Immature natural killer cell (primary cell): ENCODE results near the gene RAMP3. TPM values are rescaled to one million over a fixed set of nuclear protein-coding genes. Genes with fewer than 3 reads are reported as not detected.

ENCODE experiments used
- DNase-seq, 3 donors: peaks; one replicate each; pipeline ENCODE4 v3.0.0; 2022; ENCODE audit warnings: mixed read lengths in 1 of 3
- H3K27ac Mint-ChIP-seq, 6 donors: one replicate each; pipeline ENCODE4 v1.8.0; 2020; ENCODE audit warnings: mixed read lengths in 6 of 6, mild to moderate bottlenecking in 5 of 6, inconsistent platforms in 4 of 6, moderate library complexity in 3 of 6
- H3K27me3 Mint-ChIP-seq, 3 donors: one replicate each; pipeline ENCODE4 v1.8.0; 2020 to 2021; ENCODE audit warnings: low read depth in 3 of 3, mild to moderate bottlenecking in 3 of 3, mixed read lengths in 3 of 3, moderate library complexity in 3 of 3, inconsistent platforms in 1 of 3
- H3K36me3 Mint-ChIP-seq, 3 donors: one replicate each; pipeline ENCODE4 v1.8.0; 2020; ENCODE audit warnings: mixed read lengths in 3 of 3, inconsistent platforms in 2 of 3, mild to moderate bottlenecking in 2 of 3
- H3K4me1 Mint-ChIP-seq, 2 donors: one replicate each; pipeline ENCODE4 v1.8.0; 2020; ENCODE audit warnings: inconsistent platforms in 2 of 2, mild to moderate bottlenecking in 2 of 2, mixed read lengths in 2 of 2, moderate library complexity in 1 of 2
- H3K4me3 Mint-ChIP-seq, 5 donors: one replicate each; pipeline ENCODE4 v1.8.0; 2020; ENCODE audit warnings: mild to moderate bottlenecking in 5 of 5, mixed read lengths in 5 of 5, inconsistent platforms in 3 of 5, moderate library complexity in 3 of 5
- H3K9me3 Mint-ChIP-seq, 6 donors: one replicate each; pipeline ENCODE4 v1.8.0; 2020; ENCODE audit warnings: mild to moderate bottlenecking in 6 of 6, mixed read lengths in 6 of 6, inconsistent platforms in 4 of 6, moderate library complexity in 3 of 6
- polyA plus RNA-seq, 3 donors: library from polyadenylated mRNA; unstranded; fragments of 300-500 nt; fragmentation: Illumina TruSeq; gene quantifications; one replicate each; pipeline ENCODE4 v1.2.3, GENCODE V29; 2021

The RAMP3 gene
- polyA plus RNA-seq, 3 donors from 2014 or later, result not detected

DNA sequence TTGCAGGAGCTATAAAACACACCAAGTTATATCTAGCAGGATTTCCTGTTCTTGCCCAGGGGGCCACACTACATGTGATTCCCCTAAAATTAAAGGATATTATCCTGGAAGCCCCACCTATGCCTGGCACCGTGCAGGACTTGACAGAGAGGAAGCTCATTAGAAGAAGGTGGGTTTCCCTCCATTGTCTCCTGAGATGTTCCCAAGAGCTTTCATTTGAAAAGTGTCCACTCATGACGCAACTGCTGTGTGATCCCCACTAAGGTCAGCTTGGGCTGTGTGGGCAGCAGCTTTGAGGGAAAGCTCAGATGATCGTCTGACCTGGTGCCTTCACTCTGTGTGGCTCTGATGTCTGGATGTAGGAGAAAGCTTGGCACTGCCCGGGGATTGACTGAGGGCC lies 53.5 kb downstream of the RAMP3 start:
- peaks cover 0 to 1% (median 0%) of the 10 kb centered on the region in 6 donors for H3K9me3 Mint-ChIP-seq
- H3K36me3 Mint-ChIP-seq, result no peaks in the 10 kb centered on the region
- DNase-seq, result no peak
- H3K4me3 Mint-ChIP-seq, result no peak overlapping the region
- H3K4me1 Mint-ChIP-seq, result no peaks in the 10 kb centered on the region
- H3K27ac Mint-ChIP-seq, result no peak overlapping the region
- H3K27me3 Mint-ChIP-seq, result peaks cover 4 to 14% (median 4%) of the 10 kb centered on the region in 3 donors

DNA sequence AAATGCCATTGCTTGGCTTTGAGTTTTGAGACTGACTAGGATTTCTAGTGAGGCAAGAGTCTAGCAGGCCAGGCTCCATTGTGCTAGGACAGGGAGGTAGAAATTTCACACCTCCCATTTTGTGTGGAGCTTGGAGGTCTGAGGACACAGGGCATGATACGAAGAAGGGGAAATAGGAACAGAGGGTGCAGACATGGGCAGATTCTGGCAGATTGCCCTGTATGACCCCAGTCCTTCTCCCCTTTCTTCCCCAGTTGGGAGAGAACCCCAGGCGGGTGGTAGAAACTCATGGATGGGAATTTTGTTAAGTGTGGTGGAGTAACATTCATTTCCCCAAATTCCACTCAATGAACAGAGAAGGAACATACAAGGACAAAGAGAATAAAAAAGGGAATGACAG lies 54.4 kb downstream of the RAMP3 start:
- no peak overlapping the region for H3K27ac Mint-ChIP-seq
- peaks cover 1 to 10% (median 4%) of the 10 kb centered on the region in 3 donors for H3K27me3 Mint-ChIP-seq
- peaks cover 0 to 1% (median 0%) of the 10 kb centered on the region in 6 donors for H3K9me3 Mint-ChIP-seq
- H3K4me3 Mint-ChIP-seq, result no peak overlapping the region
- no peak for DNase-seq
- H3K4me1 Mint-ChIP-seq, result no peaks in the 10 kb centered on the region
- H3K36me3 Mint-ChIP-seq, result no peaks in the 10 kb centered on the region

DNA sequence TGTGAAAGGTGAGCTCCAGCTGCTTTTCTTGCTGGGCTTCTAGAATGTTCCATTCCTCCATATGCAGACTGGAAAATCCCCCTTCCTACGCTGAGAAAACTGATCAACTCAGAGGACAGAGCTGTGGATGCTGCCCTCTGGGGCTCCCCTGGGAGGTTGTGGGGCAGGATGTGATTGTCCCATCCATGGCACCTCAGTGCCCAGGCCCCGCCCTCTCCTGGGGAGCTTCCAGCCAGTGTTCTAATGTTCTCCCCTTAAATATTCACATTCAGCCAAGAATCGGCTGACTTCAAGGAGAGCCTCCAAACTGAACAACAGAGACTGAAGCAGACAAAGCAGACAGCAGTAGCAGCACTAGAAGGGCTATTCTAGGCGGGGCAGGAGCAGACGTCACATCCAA lies 55.0 kb downstream of the RAMP3 start:
- DNase-seq, result no peak
- Mint-ChIP-seq H3K4me1 (no peaks in the 10 kb centered on the region), H3K4me3 (no peak overlapping the region), H3K27me3 (peaks cover 1 to 10% (median 4%) of the 10 kb centered on the region in 3 donors), H3K36me3 (no peaks in the 10 kb centered on the region), H3K27ac (no peak overlapping the region), H3K9me3 (peaks cover 0 to 1% (median 0%) of the 10 kb centered on the region in 6 donors)

DNA sequence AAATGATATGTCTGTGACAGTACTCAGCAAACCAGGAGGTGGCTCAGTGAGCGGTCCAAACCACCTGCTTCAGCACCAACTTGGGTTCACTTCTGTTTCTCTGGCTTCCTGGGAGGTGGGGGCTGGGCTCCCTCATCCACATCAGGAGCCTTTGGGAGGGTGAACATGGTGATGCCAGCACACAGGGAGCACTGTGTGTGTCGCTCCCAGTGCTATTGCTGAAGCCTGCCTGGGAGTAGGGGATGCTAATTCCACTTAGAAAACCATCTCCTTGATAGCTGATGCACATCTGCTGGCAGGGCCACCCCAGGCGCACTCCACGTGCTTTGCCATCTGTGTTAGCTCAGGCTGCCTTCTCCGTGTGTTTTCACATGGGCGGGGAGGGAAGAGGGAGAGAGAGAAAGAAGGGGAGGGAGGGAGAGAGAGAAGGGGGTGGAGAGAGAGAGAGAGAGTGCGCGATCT lies 58.0 kb downstream of the RAMP3 start:
- Mint-ChIP-seq H3K4me3 (no peak overlapping the region), H3K27me3 (peaks cover 1 to 8% (median 4%) of the 10 kb centered on the region in 3 donors), H3K4me1 (no peaks in the 10 kb centered on the region), H3K27ac (no peak overlapping the region), H3K9me3 (no peaks in the 10 kb centered on the region), H3K36me3 (no peaks in the 10 kb centered on the region)
- no peak for DNase-seq

DNA sequence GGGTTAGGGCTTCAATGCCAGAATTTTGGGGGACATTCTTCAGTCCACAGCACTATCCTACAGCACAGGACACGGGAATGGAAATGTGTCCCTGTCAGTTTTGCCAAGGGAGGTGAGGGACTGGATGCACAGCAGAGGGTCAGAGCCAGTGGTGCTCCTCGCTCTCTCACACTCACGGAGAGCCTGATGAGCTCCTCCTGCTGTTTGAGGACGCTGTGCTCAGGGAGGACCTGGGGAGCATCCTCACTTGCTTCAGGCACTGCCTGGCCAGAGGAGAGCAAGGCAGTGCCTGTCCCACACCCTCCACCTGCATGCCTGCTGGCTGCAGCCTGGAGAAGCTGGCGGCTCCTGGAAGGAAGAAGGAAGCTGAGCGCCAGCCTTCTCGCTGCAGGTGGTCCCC lies 58.6 kb downstream of the RAMP3 start:
- H3K4me3 Mint-ChIP-seq, result no peak overlapping the region
- H3K4me1 Mint-ChIP-seq, result no peaks in the 10 kb centered on the region
- H3K9me3 Mint-ChIP-seq, result no peaks in the 10 kb centered on the region

DNA sequence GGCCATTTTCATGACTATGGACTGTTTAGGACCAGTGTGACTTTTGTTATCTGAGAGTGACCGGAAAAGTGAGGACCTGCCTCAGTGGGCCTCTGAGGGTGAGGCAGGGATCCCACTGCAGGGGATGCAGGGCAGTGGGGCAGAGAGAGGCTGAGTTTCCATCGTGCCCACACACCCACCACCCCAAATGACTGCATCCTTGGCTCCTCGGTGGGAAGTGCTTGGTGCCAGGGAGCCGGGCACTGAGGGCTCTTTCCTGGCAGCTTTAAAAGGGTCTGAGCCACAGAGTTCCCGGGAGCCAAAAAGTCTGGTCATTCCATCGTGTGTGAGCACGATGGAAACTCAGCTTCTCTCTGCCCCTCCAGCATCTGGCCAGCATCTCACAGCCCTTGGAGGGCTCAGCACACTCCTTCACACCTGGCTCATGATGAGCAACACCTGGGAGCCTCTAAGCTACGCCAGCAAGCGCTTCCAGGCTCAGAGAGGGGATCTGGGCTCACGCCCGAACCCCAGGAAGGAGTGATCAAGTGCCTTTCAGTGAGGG lies 59.1 kb downstream of the RAMP3 start:
- Mint-ChIP-seq H3K4me1 (no peaks in the 10 kb centered on the region), H3K27ac (no peak overlapping the region), H3K27me3 (peaks cover 1 to 10% (median 4%) of the 10 kb centered on the region in 3 donors), H3K9me3 (no peaks in the 10 kb centered on the region), H3K4me3 (no peak overlapping the region), H3K36me3 (no peaks in the 10 kb centered on the region)
- no peak for DNase-seq

More for the DNA sequence above, 58.6 kb downstream of the RAMP3 start:
- H3K36me3 Mint-ChIP-seq, result no peaks in the 10 kb centered on the region
- no peak overlapping the region for H3K27ac Mint-ChIP-seq
- DNase-seq, result no peak
- peaks cover 1 to 10% (median 4%) of the 10 kb centered on the region in 3 donors for H3K27me3 Mint-ChIP-seq

DNA sequence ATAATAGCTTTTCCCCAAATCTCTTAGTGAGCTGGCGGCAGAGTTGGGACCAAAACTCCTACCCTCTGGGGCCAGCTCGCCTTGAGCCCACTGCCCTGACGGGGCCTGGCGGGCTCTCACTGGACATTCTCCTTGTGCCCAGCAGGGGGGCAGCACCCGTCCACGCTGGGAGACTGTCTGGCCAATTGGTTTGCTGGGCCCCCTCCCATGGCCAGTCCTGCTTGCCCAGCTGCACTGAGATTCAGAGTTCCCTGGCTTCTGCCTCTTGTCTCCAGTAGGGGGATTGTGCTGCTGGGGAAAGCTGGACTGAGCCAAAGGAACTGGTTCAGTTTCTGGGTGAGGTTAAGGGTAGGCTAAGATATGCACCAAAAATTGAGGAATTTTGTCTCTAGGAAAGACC lies 59.8 kb downstream of the RAMP3 start:
- no peaks in the 10 kb centered on the region for H3K9me3 Mint-ChIP-seq

DNA sequence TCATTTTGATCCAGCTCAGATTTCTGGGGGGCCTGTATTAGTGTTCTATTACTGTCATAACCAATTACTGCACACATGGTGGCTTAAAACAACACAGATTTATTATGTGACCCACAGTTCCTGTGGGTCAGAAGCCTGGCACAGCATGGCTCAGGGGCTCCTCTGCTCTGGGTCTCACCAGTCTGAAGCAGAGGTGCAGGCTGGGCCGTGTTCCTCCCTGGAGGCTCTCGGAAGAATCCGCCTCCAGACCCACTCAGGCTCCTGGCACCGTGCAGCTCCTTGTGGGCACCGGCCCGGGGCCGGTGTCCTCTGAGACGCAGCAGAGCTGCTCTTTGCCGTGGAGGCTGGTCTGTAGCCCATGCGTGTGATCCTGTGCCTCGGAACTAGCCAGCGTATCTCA lies 61.5 kb downstream of the RAMP3 start:
- Mint-ChIP-seq H3K36me3 (no peaks in the 10 kb centered on the region), H3K4me3 (no peak overlapping the region), H3K27ac (no peak overlapping the region), H3K9me3 (no peaks in the 10 kb centered on the region), H3K27me3 (peaks cover 1 to 9% (median 4%) of the 10 kb centered on the region in 3 donors), H3K4me1 (no peaks in the 10 kb centered on the region)
- DNase-seq, result no peak

More for the DNA sequence above, 59.8 kb downstream of the RAMP3 start:
- no peak for DNase-seq
- Mint-ChIP-seq H3K27me3 (peaks cover 1 to 7% (median 4%) of the 10 kb centered on the region in 3 donors), H3K4me1 (no peaks in the 10 kb centered on the region), H3K4me3 (no peak overlapping the region), H3K27ac (no peak overlapping the region), H3K36me3 (no peaks in the 10 kb centered on the region)

DNA sequence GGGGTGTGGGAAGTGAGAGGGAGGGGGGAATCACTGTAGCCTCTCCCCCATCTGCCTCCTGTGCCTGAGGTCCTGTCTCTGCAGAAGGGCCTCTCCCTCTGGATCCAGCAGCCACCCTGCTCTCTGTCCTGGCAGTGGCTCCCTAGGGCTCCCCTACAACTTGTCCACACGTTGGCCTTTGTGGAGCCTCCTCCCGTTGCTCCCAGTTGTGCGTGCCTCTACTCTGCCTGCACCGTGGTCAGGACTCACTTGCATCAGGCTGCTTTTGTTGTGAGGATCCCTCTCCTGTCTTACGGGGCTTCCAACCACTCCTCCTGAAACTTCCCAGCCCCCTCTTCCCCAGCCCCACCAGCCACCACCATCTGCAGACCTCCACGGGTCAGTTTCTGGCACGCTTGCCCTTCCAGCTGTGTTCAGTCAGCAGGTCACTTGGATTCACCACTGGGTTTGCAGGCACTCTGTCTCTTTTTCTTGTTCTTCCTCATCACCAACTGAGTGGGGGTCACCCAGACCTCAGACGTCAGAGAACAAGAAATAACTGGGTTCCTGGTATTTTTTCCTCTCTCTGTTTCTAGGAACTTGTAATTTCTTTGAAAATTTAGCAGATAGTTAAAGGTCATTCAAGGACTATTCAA lies 62.3 kb downstream of the RAMP3 start:
- no peak overlapping the region for H3K27ac Mint-ChIP-seq
- H3K4me3 Mint-ChIP-seq, result no peak overlapping the region
- H3K4me1 Mint-ChIP-seq, result no peaks in the 10 kb centered on the region
- no peaks in the 10 kb centered on the region for H3K9me3 Mint-ChIP-seq
- peaks cover 1 to 9% (median 4%) of the 10 kb centered on the region in 3 donors for H3K27me3 Mint-ChIP-seq
- no peaks in the 10 kb centered on the region for H3K36me3 Mint-ChIP-seq
- no peak for DNase-seq

DNA sequence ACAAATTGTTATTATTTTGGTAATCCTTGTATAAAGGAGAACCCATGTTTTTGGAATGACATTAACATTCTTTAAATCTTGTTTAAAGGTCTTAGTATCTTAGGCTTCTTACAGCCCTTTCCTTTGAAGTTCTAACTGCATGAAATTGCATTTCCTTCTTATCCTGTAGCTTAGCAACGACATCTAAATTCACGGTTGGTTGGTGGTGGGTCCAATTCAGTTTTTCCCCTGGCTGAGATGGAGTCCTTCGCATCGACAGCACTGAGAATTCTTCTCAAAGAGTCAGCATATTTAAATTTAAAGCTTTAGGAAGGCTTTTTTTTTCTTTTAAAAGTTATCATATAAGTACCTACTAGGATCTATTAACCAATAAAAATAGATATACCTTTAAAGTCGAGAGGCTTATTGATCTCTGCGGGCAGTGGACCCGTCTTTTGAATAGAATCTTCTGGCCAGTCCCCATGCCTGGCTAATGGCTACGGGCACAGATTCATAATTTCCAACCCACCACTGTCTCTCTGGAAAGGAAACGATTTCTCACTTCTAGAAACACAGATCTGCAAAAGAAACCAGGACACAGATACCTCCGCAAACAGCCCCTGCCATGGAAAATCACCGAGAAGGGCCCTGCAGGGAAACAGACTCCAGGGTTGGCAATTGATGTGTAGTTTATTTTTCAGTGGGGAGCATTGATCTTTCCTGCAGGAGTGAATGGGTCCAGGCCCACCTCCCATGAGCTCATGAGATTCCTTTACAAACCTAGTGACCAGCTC lies 63.4 kb downstream of the RAMP3 start:
- Mint-ChIP-seq H3K4me3 (no peak overlapping the region), H3K4me1 (no peaks in the 10 kb centered on the region), H3K36me3 (no peaks in the 10 kb centered on the region), H3K9me3 (no peaks in the 10 kb centered on the region), H3K27ac (no peak overlapping the region), H3K27me3 (peaks cover 0 to 7% (median 0%) of the 10 kb centered on the region in 3 donors)
- no peak for DNase-seq

DNA sequence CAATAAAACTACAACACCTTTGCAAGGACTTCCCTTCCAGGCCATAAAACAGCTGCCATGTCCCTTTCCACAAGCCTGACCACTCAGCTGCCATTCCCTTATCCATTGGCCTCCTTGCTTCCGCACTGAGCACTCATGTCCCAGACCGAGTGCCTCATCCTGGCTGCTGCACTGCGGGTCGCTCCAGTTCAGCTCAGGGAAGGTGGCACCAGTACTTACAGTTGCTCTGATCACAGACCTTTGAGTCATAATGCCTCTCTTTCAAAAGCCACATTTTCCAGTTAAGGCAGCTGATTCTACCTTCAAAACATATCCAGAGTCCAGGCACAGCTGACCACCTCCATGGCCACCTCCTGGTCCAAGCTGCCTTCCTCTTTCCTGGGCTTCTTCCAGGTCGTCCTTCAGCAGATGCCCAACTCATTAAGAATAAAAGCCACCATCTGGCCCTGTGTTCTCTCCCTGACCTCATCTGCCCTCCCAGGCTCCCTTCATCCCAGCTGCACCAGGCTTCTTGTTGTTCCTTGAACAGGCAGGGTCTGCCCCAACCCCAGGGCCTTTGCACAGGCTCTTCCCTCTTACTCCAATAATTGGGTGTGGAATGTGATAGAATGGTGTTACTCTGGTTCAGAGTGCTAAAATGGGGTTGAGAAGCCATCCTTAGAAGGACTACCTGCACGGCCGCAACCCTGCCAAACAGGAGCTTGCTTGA lies 64.5 kb downstream of the RAMP3 start:
- Mint-ChIP-seq H3K27ac (no peak overlapping the region), H3K4me1 (no peaks in the 10 kb centered on the region), H3K27me3 (peaks cover 0 to 7% (median 2%) of the 10 kb centered on the region in 3 donors), H3K9me3 (no peaks in the 10 kb centered on the region), H3K36me3 (no peaks in the 10 kb centered on the region), H3K4me3 (no peak overlapping the region)
- no peak for DNase-seq

DNA sequence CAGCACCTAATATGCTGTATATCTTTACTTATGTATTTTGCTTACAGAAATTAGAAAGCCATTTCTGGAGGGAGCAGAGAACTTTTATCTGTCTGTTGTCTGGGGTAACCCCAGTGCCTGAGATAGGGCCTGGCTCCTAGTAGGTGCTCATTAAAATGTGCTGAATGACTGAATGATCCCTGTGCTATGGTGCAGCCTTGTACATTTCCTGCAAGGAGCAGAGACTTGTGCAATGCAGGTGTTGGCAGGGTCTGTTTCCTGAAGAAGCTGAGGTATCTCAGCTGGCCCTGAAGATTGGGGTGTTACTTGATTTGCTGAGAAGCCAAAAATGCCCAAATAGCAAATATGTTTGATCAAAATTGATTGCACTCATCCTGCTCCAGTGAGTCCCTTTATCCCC lies 65.5 kb downstream of the RAMP3 start:
- Mint-ChIP-seq H3K36me3 (no peaks in the 10 kb centered on the region), H3K27me3 (peaks cover 1 to 7% (median 2%) of the 10 kb centered on the region in 3 donors), H3K9me3 (peaks cover 0 to 3% (median 0%) of the 10 kb centered on the region in 6 donors), H3K4me3 (no peak overlapping the region), H3K27ac (no peak overlapping the region), H3K4me1 (no peaks in the 10 kb centered on the region)
- no peak for DNase-seq

DNA sequence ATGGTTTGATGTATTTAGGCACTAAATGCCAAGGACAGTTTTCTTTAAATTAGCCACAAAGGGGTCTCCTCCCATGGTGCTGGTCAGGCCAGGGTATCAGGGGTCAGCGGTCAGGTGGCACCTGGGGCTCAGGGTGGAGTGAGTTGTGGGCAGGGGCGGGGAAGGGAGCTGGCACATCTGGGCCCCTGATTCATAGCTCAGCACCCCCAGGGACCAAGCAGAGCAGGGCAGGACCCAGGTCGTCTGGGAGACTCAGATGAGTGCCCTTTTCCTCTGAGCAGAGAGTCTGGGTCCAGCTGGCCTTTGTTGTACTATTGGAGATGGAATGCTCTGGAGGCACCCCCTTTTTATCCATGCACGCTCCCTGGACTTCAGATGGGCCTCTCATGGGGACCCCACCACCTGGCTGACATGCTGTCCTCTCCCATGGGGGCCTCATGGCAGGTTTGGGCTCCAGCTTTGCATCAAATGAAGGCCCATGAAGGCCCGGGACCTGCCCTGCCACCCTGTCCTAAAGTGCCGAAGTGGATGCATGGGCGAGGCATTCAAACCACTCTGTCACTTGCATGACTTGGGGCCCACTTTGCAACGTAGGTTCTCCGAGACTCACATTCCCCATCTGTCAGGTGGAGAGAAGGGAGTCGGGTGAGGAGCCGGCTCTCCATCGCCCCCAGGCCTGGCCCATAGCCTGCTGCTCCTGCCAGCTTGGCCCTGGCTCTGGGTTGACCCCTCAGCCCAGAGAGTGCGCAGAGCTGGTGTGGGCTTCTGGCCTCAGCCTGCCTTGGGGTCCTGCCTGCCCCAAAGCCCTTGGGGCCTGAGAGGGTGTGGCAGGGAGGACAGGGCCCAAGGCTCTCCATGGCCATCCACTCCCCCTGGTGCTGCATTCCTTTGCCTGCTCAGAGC lies 66.4 kb downstream of the RAMP3 start:
- Mint-ChIP-seq H3K9me3 (peaks cover 0 to 3% (median 0%) of the 10 kb centered on the region in 6 donors), H3K4me1 (no peaks in the 10 kb centered on the region), H3K27ac (no peak overlapping the region), H3K4me3 (no peak overlapping the region), H3K36me3 (no peaks in the 10 kb centered on the region), H3K27me3 (peaks cover 2 to 7% (median 2%) of the 10 kb centered on the region in 3 donors)
- no peak for DNase-seq
